CD14-positive monocyte (primary cell): ENCODE measurements around the gene LONRF2. TPM values are rescaled to one million over a fixed set of nuclear protein-coding genes. Genes with fewer than 3 reads are reported as not detected.

ENCODE experiments used
- DNase-seq, 3 donors: peaks; one replicate each; pipeline ENCODE4 v3.0.0-alpha.2; 2011 to 2022
- H2AFZ ChIP-seq: 2 replicates; pipeline ENCODE4 v1.6.0; 2012; ENCODE audit warnings: mild to moderate bottlenecking, low read depth, low read length, inconsistent platforms; ENCODE audit not compliant: insufficient read depth, poor library complexity, severe bottlenecking
- H3K27ac ChIP-seq, 2 donors: 1 replicate in 1 of 2; 2 replicates in 1 of 2; pipeline ENCODE4 v1.5.1; 2012 to 2013; ENCODE audit warnings: low read length in 2 of 2, control low read depth in 1 of 2, inconsistent platforms in 1 of 2, low read depth in 1 of 2, mild to moderate bottlenecking in 1 of 2
- H3K27me3 ChIP-seq, 2 donors: one replicate each; pipeline versions ENCODE4 v1.6.0 to v1.6.1; 2011 to 2013; ENCODE audit warnings: low read length in 2 of 2; ENCODE audit not compliant: control insufficient read depth in 2 of 2, insufficient read depth in 2 of 2
- H3K36me3 ChIP-seq, 2 donors: replicated peaks in 1 of 2; 1 replicate in 1 of 2; 2 replicates in 1 of 2; pipeline versions ENCODE4 v1.5.1 to v1.6.1; 2012 to 2013; ENCODE audit warnings: low read length in 2 of 2, control low read depth in 1 of 2, inconsistent platforms in 1 of 2, mild to moderate bottlenecking in 1 of 2; ENCODE audit not compliant: insufficient read depth in 2 of 2, control insufficient read depth in 1 of 2
- H3K4me1 ChIP-seq, 2 donors: 1 replicate in 1 of 2; 2 replicates in 1 of 2; pipeline versions ENCODE4 v1.5.1 to v1.6.1; 2012 to 2013; ENCODE audit warnings: low read length in 2 of 2, control low read depth in 1 of 2, inconsistent platforms in 1 of 2, mild to moderate bottlenecking in 1 of 2, moderate library complexity in 1 of 2; ENCODE audit not compliant: insufficient read depth in 2 of 2, control insufficient read depth in 1 of 2
- H3K4me2 ChIP-seq: replicated peaks from 2 replicates; pipeline ENCODE3; 2012; ENCODE audit warnings: low read length, moderate library complexity, mild to moderate bottlenecking; ENCODE audit not compliant: poor library complexity, severe bottlenecking; ENCODE audit errors: extremely low read depth
- H3K4me3 ChIP-seq, 3 experiments: fragments of 200-600 bp in 1 of 3; sonication (generic) in 1 of 3; replicated peaks in 1 of 3; 1 replicate in 2 of 3; 2 replicates in 1 of 3; pipeline ENCODE4 v1.5.1; 2011 to 2013; ENCODE audit warnings: low read length in 3 of 3, mild to moderate bottlenecking in 3 of 3, control low read depth in 2 of 3, low read depth in 2 of 3, inconsistent platforms in 1 of 3, moderate library complexity in 1 of 3
- H3K79me2 ChIP-seq: 2 replicates; pipeline ENCODE4 v1.6.0; 2012; ENCODE audit warnings: mild to moderate bottlenecking, control low read depth, inconsistent platforms, low read length, moderate library complexity; ENCODE audit not compliant: insufficient read depth
- H3K9ac ChIP-seq: 2 replicates; pipeline ENCODE4 v1.6.0; 2017; ENCODE audit warnings: low read length, mild to moderate bottlenecking; ENCODE audit not compliant: insufficient read depth, poor library complexity, severe bottlenecking
- H3K9me3 ChIP-seq, 2 donors: replicated peaks in 1 of 2; 1 replicate in 1 of 2; 2 replicates in 1 of 2; pipeline versions ENCODE4 v1.5.1 to v1.6.1; 2012 to 2013; ENCODE audit warnings: low read length in 2 of 2, control low read depth in 1 of 2; ENCODE audit not compliant: control insufficient read depth in 1 of 2, insufficient read depth in 1 of 2
- H4K20me1 ChIP-seq: 2 replicates; pipeline ENCODE4 v1.6.0; 2012; ENCODE audit warnings: mild to moderate bottlenecking, low read length, control low read depth, moderate library complexity; ENCODE audit not compliant: insufficient read depth
- H3K27ac Mint-ChIP-seq, 7 donors: one replicate each; pipeline ENCODE4 v1.8.0; 2020; ENCODE audit warnings: mild to moderate bottlenecking in 7 of 7, mixed read lengths in 7 of 7, moderate library complexity in 6 of 7, inconsistent platforms in 2 of 7
- H3K27me3 Mint-ChIP-seq, 3 donors: one replicate each; pipeline ENCODE4 v1.8.0; 2021 to 2022; ENCODE audit warnings: low read depth in 3 of 3, mild to moderate bottlenecking in 3 of 3, mixed read lengths in 3 of 3, moderate library complexity in 3 of 3, inconsistent platforms in 1 of 3
- H3K36me3 Mint-ChIP-seq, 2 donors: one replicate each; pipeline ENCODE4 v1.8.0; 2020; ENCODE audit warnings: mixed read lengths in 2 of 2, inconsistent platforms in 1 of 2, mild to moderate bottlenecking in 1 of 2
- H3K4me1 Mint-ChIP-seq: one replicate; pipeline ENCODE4 v1.8.0; 2020; ENCODE audit warnings: mild to moderate bottlenecking, mixed read lengths
- H3K4me3 Mint-ChIP-seq, 2 donors: one replicate each; pipeline ENCODE4 v1.8.0; 2020; ENCODE audit warnings: mild to moderate bottlenecking in 2 of 2, mixed read lengths in 2 of 2, moderate library complexity in 1 of 2
- H3K9me3 Mint-ChIP-seq, 7 donors: one replicate each; pipeline ENCODE4 v1.8.0; 2020 to 2022; ENCODE audit warnings: mixed read lengths in 7 of 7, mild to moderate bottlenecking in 6 of 7, moderate library complexity in 6 of 7, inconsistent platforms in 2 of 7
- CTCF ChIP-seq: fragments of 200-600 bp; IDR thresholded peaks from one replicate; pipeline ENCODE4 v1.8.0; 2022; ENCODE audit warnings: antibody characterized with exemption, mild to moderate bottlenecking
- WGBS: methylation state at CpG from one replicate; pipeline ENCODE4 v1.1.5; 2013; ENCODE audit warnings: missing lambda C conversion rate; ENCODE audit not compliant: insufficient coverage; 5-methylcytosine and 5-hydroxymethylcytosine counted together
- intact Hi-C, 2 donors: fragments of 100-400 bp; cut with micrococcal nuclease; formaldehyde crosslinking; loops; one replicate each; pipeline versions ENCODE4 v1.15.0 to v1.15.1; 2023
- polyA plus RNA-seq, 3 donors: library from polyadenylated mRNA; depleted of rRNA in 1 of 3; unstranded in 2 of 3; stranded (reverse) in 1 of 3; fragments of 300-500 nt in 2 of 3; fragments of >200 nt in 1 of 3; fragmentation: Illumina TruSeq in 2 of 3; gene quantifications; 1 replicate in 2 of 3; 2 replicates in 1 of 3; pipeline ENCODE4 v1.2.3, GENCODE V29; 2012 to 2021

The LONRF2 gene
- polyA plus RNA-seq, 3 donors = not detected

GRCh38 chr2:100279586-100280534 is 42.4 kb downstream of the LONRF2 start:
- H3K4me2 ChIP-seq = no peak overlapping the region
- H3K4me3 ChIP-seq = no peak overlapping the region
- intact Hi-C loops = no loop called here
- Mint-ChIP-seq H3K27me3 (peaks cover 5 to 20% (median 7%) of the 10 kb centered on the region in 3 donors), H3K4me1 (peaks cover 2% of the 10 kb centered on the region), H3K4me3 (no peak overlapping the region), H3K9me3 (no peaks in the 10 kb centered on the region), H3K27ac (peak overlapping the region in 1 of 7 donors; percentile 10), H3K36me3 (no peaks in the 10 kb centered on the region)
- 90% methylated on average over 7 of the region's 17 CpGs for WGBS
- no peaks in the 10 kb centered on the region for H4K20me1 ChIP-seq
- no peak for TF ChIP-seq CTCF
- no peaks in the 10 kb centered on the region for H3K9me3 ChIP-seq
- H3K4me1 ChIP-seq = no peaks in the 10 kb centered on the region
- no peak overlapping the region for H2AFZ ChIP-seq
- H3K79me2 ChIP-seq = no peaks in the 10 kb centered on the region
- H3K36me3 ChIP-seq = no peaks in the 10 kb centered on the region
- no peak for DNase-seq
- no peak overlapping the region for H3K9ac ChIP-seq
- no peaks in the 10 kb centered on the region for H3K27me3 ChIP-seq
- no peak overlapping the region for H3K27ac ChIP-seq

- H3K9ac ChIP-seq = no peak overlapping the region
Observed at GRCh38 chr2:100278986-100279385, 43.3 kb downstream of the LONRF2 start.

More at GRCh38 chr2:100278986-100279385, 43.3 kb downstream of the LONRF2 start:
- no peak for DNase-seq
- Histone ChIP-seq H3K79me2 (no peaks in the 10 kb centered on the region), H4K20me1 (no peaks in the 10 kb centered on the region), H3K36me3 (no peaks in the 10 kb centered on the region), H3K9me3 (no peaks in the 10 kb centered on the region), H3K4me1 (no peaks in the 10 kb centered on the region), H3K27me3 (no peaks in the 10 kb centered on the region), H3K27ac (no peak overlapping the region), H3K4me3 (no peak overlapping the region), H2AFZ (no peak overlapping the region), H3K4me2 (no peak overlapping the region)
- no peaks in the 10 kb centered on the region for H3K9me3 Mint-ChIP-seq
- H3K4me1 Mint-ChIP-seq = peaks cover 3% of the 10 kb centered on the region
- 89% methylated on average over 9 of the region's 11 CpGs for WGBS
- intact Hi-C loops = no loop called here
- no peaks in the 10 kb centered on the region for H3K36me3 Mint-ChIP-seq
- no peak for TF ChIP-seq CTCF
- no peak overlapping the region for H3K4me3 Mint-ChIP-seq
- H3K27me3 Mint-ChIP-seq = peaks cover 5 to 20% (median 7%) of the 10 kb centered on the region in 3 donors
- H3K27ac Mint-ChIP-seq = no peak overlapping the region
